Mesenchymal stem cell (in vitro differentiated cells and primary cell): Measurements from ENCODE around the gene FAM229B.

ENCODE experiments used
- DNase-seq: peaks from one replicate; pipeline ENCODE4 v3.0.0-alpha.2; 2013
- H2AFZ ChIP-seq: one replicate; pipeline ENCODE4 v1.6.1; 2013; ENCODE audit warnings: low read depth, mild to moderate bottlenecking, control low read depth, inconsistent platforms, low read length, moderate library complexity
- H2AK5ac ChIP-seq: 2 replicates; pipeline ENCODE4 v1.6.1; 2013; ENCODE audit warnings: low read length, moderate library complexity, mild to moderate bottlenecking, inconsistent platforms; ENCODE audit not compliant: severe bottlenecking
- H2BK120ac ChIP-seq: one replicate; pipeline ENCODE4 v1.6.1; 2013; ENCODE audit warnings: low read depth, mild to moderate bottlenecking, inconsistent platforms, low read length, moderate library complexity
- H2BK12ac ChIP-seq, 2 experiments: one replicate each; pipeline ENCODE4 v1.6.1; 2013; ENCODE audit warnings: inconsistent platforms in 2 of 2, low read length in 2 of 2, mild to moderate bottlenecking in 2 of 2, moderate library complexity in 2 of 2, control low read depth in 1 of 2
- H2BK15ac ChIP-seq: one replicate; pipeline ENCODE4 v1.6.1; 2013; ENCODE audit warnings: mild to moderate bottlenecking, low read depth, inconsistent platforms; ENCODE audit not compliant: poor library complexity, severe bottlenecking
- H2BK5ac ChIP-seq: 2 replicates; pipeline ENCODE4 v1.6.1; 2013; ENCODE audit warnings: low read depth, mild to moderate bottlenecking, low read length, control low read depth, inconsistent platforms; ENCODE audit not compliant: poor library complexity, severe bottlenecking
- H3K14ac ChIP-seq, 2 experiments: one replicate each; pipeline ENCODE4 v1.6.1; 2013; ENCODE audit warnings: inconsistent platforms in 2 of 2, low read length in 2 of 2, control low read depth in 1 of 2, mild to moderate bottlenecking in 1 of 2, moderate library complexity in 1 of 2
- H3K18ac ChIP-seq, 2 experiments: one replicate each; pipeline ENCODE4 v1.6.1; 2013; ENCODE audit warnings: inconsistent platforms in 2 of 2, low read length in 2 of 2, control low read depth in 1 of 2, low read depth in 1 of 2, mild to moderate bottlenecking in 1 of 2
- H3K23ac ChIP-seq, 2 experiments: one replicate each; pipeline ENCODE4 v1.6.1; 2013; ENCODE audit warnings: inconsistent platforms in 2 of 2, low read length in 2 of 2, mild to moderate bottlenecking in 2 of 2, moderate library complexity in 2 of 2, control low read depth in 1 of 2
- H3K27ac ChIP-seq: 2 replicates; pipeline ENCODE4 v1.5.1; 2013; ENCODE audit warnings: mild to moderate bottlenecking, moderate library complexity, low read length, control low read depth, inconsistent platforms; ENCODE audit not compliant: poor library complexity, severe bottlenecking
- H3K27me3 ChIP-seq, 2 experiments: 2 replicates each; pipeline versions ENCODE4 v1.6.1 to v1.7.0; 2013; ENCODE audit warnings: low read length in 2 of 2, mild to moderate bottlenecking in 2 of 2, moderate library complexity in 2 of 2, control low read depth in 1 of 2, inconsistent platforms in 1 of 2; ENCODE audit not compliant: control insufficient read depth in 1 of 2, insufficient read depth in 1 of 2
- H3K36me3 ChIP-seq, 2 experiments: 2 replicates each; pipeline versions ENCODE4 v1.6.1 to v1.7.0; 2013; ENCODE audit warnings: low read length in 2 of 2, control low read depth in 1 of 2, inconsistent platforms in 1 of 2, low read depth in 1 of 2, mild to moderate bottlenecking in 1 of 2; ENCODE audit not compliant: insufficient read depth in 2 of 2, control insufficient read depth in 1 of 2
- H3K4ac ChIP-seq, 2 experiments: one replicate each; pipeline ENCODE4 v1.6.1; 2013; ENCODE audit warnings: inconsistent platforms in 2 of 2, low read length in 2 of 2, mild to moderate bottlenecking in 2 of 2, moderate library complexity in 2 of 2, control low read depth in 1 of 2, low read depth in 1 of 2
- H3K4me1 ChIP-seq: 2 replicates; pipeline ENCODE4 v1.6.1; 2013; ENCODE audit warnings: low read depth, low read length, control low read depth; ENCODE audit not compliant: control insufficient read depth, insufficient read depth
- H3K4me2 ChIP-seq: 2 replicates; pipeline ENCODE4 v1.6.1; 2013; ENCODE audit warnings: low read length, mild to moderate bottlenecking, inconsistent platforms; ENCODE audit not compliant: poor library complexity, severe bottlenecking
- H3K4me3 ChIP-seq, 2 experiments: 2 replicates each; pipeline versions ENCODE4 v1.5.1 to v1.7.0; 2013; ENCODE audit warnings: low read length in 2 of 2, mild to moderate bottlenecking in 2 of 2, control low read depth in 1 of 2, low read depth in 1 of 2; ENCODE audit not compliant: insufficient read depth in 1 of 2
- H3K79me1 ChIP-seq: replicated peaks from 2 replicates; pipeline ENCODE4 v1.6.1; 2013; ENCODE audit warnings: mild to moderate bottlenecking, control low read depth, low read length, inconsistent platforms; ENCODE audit not compliant: poor library complexity, severe bottlenecking
- H3K9ac ChIP-seq: 2 replicates; pipeline ENCODE4 v1.7.0; 2013; ENCODE audit warnings: mild to moderate bottlenecking, low read length, moderate library complexity
- H3K9me3 ChIP-seq: 2 replicates; pipeline ENCODE4 v1.7.0; 2013; ENCODE audit warnings: mild to moderate bottlenecking, low read length; ENCODE audit not compliant: control insufficient read depth
- H4K8ac ChIP-seq: one replicate; pipeline ENCODE4 v1.6.1; 2013; ENCODE audit warnings: inconsistent platforms, mild to moderate bottlenecking, low read length, moderate library complexity
- H4K91ac ChIP-seq: one replicate; pipeline ENCODE4 v1.6.1; 2013; ENCODE audit warnings: mild to moderate bottlenecking, low read length, inconsistent platforms
- WGBS: methylation state at CpG from one replicate; pipeline ENCODE4 v1.1.7; 2013; ENCODE audit warnings: mixed read lengths; 5-methylcytosine and 5-hydroxymethylcytosine counted together

FAM229B gene

GRCh38 chr6:112085286-112086065 lies 1.9 kb upstream of the FAM229B start:
- Histone ChIP-seq H3K23ac (no peak overlapping the region), H2AK5ac (no peak overlapping the region), H2AFZ (no peak overlapping the region), H2BK5ac (no peak overlapping the region), H3K9ac (peak overlapping the region; percentile 93), H4K8ac (no peak overlapping the region), H2BK120ac (no peak overlapping the region), H3K36me3 (peaks cover 0 to 39% of the 10 kb centered on the region in 2 experiments), H3K4ac (no peak overlapping the region), H3K14ac (no peak overlapping the region), H3K4me1 (no peaks in the 10 kb centered on the region), H3K4me2 (no peak overlapping the region), H3K27ac (no peak overlapping the region), H2BK15ac (no peak overlapping the region), H3K18ac (no peak overlapping the region), H4K91ac (no peak overlapping the region), H3K9me3 (no peaks in the 10 kb centered on the region), H3K4me3 (peak overlapping the region in 1 of 2 experiments; percentile 26), H2BK12ac (no peak overlapping the region), H3K27me3 (no peaks in the 10 kb centered on the region), H3K79me1 (peaks cover 10% of the 10 kb centered on the region)
- WGBS: 99% methylated on average over 5 of the region's 8 CpGs
- no peak for DNase-seq

- Histone ChIP-seq H4K91ac (no peak overlapping the region), H3K9me3 (no peaks in the 10 kb centered on the region), H3K14ac (no peak overlapping the region), H3K27me3 (no peaks in the 10 kb centered on the region), H2AK5ac (no peak overlapping the region), H2AFZ (peak overlapping the region; percentile 98), H3K4me2 (peak overlapping the region; percentile 72), H3K4me1 (no peaks in the 10 kb centered on the region), H3K79me1 (peaks cover 10% of the 10 kb centered on the region), H2BK12ac (no peak overlapping the region), H4K8ac (peak overlapping the region; percentile 37), H3K4ac (peak overlapping the region in 1 of 2 experiments; percentile 29), H2BK120ac (peak overlapping the region; percentile 34), H3K36me3 (peaks cover 0 to 33% of the 10 kb centered on the region in 2 experiments), H3K4me3 (peak overlapping the region; percentile 85 to 92), H2BK15ac (peak overlapping the region; percentile 83), H3K18ac (peak overlapping the region; percentile 41 to 86), H3K23ac (no peak overlapping the region), H3K9ac (peak overlapping the region; percentile 93), H2BK5ac (no peak overlapping the region), H3K27ac (peak overlapping the region; percentile 50)
- under 1% methylated on average over 7 of the region's 8 CpGs for WGBS
- peak; percentile 78 for DNase-seq
Measured at GRCh38 chr6:112086744-112087135, 651 bp upstream of the FAM229B start.

GRCh38 chr6:112087916-112088315 lies 525 bp downstream of the FAM229B start:
- Histone ChIP-seq H2BK5ac (no peak overlapping the region), H3K79me1 (peaks cover 10% of the 10 kb centered on the region), H4K8ac (no peak overlapping the region), H3K4me2 (peak overlapping the region; percentile 66), H3K4me1 (no peaks in the 10 kb centered on the region), H2AFZ (peak overlapping the region; percentile 18), H3K9ac (peak overlapping the region; percentile 93), H3K14ac (no peak overlapping the region), H3K4ac (no peak overlapping the region), H2AK5ac (no peak overlapping the region), H2BK15ac (no peak overlapping the region), H3K18ac (no peak overlapping the region), H3K27ac (peak overlapping the region; percentile 57), H4K91ac (no peak overlapping the region), H3K36me3 (peaks cover 0 to 22% of the 10 kb centered on the region in 2 experiments), H3K9me3 (no peaks in the 10 kb centered on the region), H2BK12ac (no peak overlapping the region), H3K23ac (peak overlapping the region in 1 of 2 experiments; percentile 29), H3K27me3 (no peaks in the 10 kb centered on the region), H3K4me3 (peak overlapping the region; percentile 85 to 92), H2BK120ac (no peak overlapping the region)
- 58% methylated on average over 6 of the region's 7 CpGs for WGBS
- no peak for DNase-seq

- Histone ChIP-seq H3K4me1 (no peaks in the 10 kb centered on the region), H2AK5ac (no peak overlapping the region), H2AFZ (no peak overlapping the region), H3K14ac (no peak overlapping the region), H3K4ac (no peak overlapping the region), H3K27me3 (no peaks in the 10 kb centered on the region), H2BK5ac (no peak overlapping the region), H2BK12ac (no peak overlapping the region), H3K23ac (no peak overlapping the region), H3K27ac (no peak overlapping the region), H3K9me3 (no peaks in the 10 kb centered on the region), H3K36me3 (peaks cover 0 to 26% of the 10 kb centered on the region in 2 experiments), H3K79me1 (peaks cover 1% of the 10 kb centered on the region), H4K8ac (no peak overlapping the region), H2BK15ac (no peak overlapping the region), H3K4me2 (no peak overlapping the region), H3K18ac (no peak overlapping the region), H3K9ac (no peak overlapping the region), H3K4me3 (no peak overlapping the region), H4K91ac (no peak overlapping the region), H2BK120ac (no peak overlapping the region)
- DNase-seq: no peak
- WGBS: 100% methylated on average over 2 of the region's 2 CpGs
Measured at GRCh38 chr6:112096901-112097300, 9.5 kb downstream of the FAM229B start.
